Rectal smooth muscle tissue (tissue), 1 donor: ENCODE data around the gene CNOT1.
"Not testable (repeated sequence)": the region's sequence is repeated elsewhere in the genome, so short reads cannot be mapped to it uniquely, and the experiment has no call there.

Source experiments
- H3K27ac ChIP-seq: one replicate; pipeline ENCODE4 v1.7.0; 2013; ENCODE audit warnings: low read depth, low read length, inconsistent platforms
- H3K27me3 ChIP-seq: one replicate; pipeline ENCODE4 v1.7.0; 2013; ENCODE audit warnings: low read length; ENCODE audit not compliant: control insufficient read depth, insufficient read depth
- H3K36me3 ChIP-seq: one replicate; pipeline ENCODE4 v1.7.0; 2013; ENCODE audit warnings: low read length; ENCODE audit not compliant: control insufficient read depth, insufficient read depth
- H3K4me1 ChIP-seq: one replicate; pipeline ENCODE4 v1.7.0; 2013; ENCODE audit warnings: low read length; ENCODE audit not compliant: control insufficient read depth, insufficient read depth
- H3K4me3 ChIP-seq: one replicate; pipeline ENCODE4 v1.7.0; 2013; ENCODE audit warnings: low read length
- H3K9ac ChIP-seq: one replicate; pipeline ENCODE4 v1.7.0; 2013; ENCODE audit warnings: low read length

The CNOT1 gene

DNA sequence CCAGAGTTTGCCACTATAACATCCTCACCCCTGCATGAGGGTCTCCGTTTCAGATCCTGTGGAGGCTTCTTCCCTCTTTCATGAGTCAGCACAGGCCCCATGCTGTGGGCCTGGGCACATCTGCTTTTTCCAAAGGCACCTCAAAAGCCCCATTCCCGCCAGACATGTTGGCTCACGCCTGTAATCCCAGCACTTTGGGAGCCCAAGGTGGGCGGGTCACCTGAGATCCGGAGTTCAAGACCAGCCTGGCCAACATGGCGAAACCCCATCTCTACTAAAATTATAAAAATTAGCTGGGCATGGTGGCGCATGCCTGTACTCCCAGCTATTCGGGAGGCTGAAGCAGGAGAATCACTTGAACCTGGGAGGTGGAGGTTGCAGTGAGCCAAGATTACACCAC is 139.1 kb downstream of the CNOT1 start:
- H3K27ac ChIP-seq, H3K4me1 ChIP-seq, H3K36me3 ChIP-seq, H3K27me3 ChIP-seq, H3K9ac ChIP-seq, H3K4me3 ChIP-seq: not testable (repeated sequence)

DNA sequence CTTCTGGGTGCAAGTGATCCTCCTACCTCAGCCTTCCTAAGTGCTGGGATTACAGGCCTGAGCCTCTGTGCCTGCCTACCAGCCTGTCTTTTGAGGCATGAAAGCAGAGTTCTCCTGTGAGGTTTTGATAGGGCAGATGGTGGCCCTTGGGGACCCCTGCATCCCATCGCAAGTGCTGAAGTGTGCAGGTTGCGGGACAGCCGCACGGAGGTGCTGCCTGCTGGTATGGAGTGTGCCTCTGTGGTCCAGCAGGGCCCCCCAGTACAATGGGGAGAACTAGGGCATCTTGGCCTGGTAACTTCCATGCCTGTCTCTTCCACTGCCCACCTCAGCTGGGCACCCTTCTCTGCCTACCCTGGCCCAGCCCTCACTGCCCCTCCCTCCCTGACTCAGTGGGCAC is 139.6 kb downstream of the CNOT1 start:
- Histone ChIP-seq H3K4me3 (no peak overlapping the region), H3K9ac (no peak overlapping the region), H3K36me3 (no peaks in the 10 kb centered on the region), H3K27ac (no peak overlapping the region), H3K4me1 (no peaks in the 10 kb centered on the region), H3K27me3 (no peaks in the 10 kb centered on the region)

DNA sequence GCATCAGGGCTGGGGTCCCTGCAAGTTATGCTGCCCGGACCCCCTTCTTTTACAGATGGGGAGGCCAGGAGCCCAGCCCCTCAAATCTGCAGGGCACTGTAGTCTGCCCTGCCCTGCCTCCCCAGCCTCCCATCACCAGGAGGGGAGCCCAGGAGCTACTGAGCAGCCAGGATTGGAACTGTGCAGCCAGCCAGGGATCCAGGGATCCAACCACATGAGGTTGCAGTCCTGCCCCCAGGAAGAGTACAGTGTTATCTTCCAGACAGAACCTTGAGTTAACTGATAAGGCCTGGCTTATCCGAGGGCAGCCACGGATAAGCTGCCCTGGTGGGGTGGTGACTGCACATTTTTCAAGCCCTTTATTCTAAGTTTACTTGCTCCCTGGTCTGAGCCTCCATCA is 141.1 kb downstream of the CNOT1 start:
- Histone ChIP-seq H3K27ac (no peak overlapping the region), H3K4me3 (no peak overlapping the region), H3K36me3 (no peaks in the 10 kb centered on the region), H3K27me3 (no peaks in the 10 kb centered on the region), H3K9ac (no peak overlapping the region), H3K4me1 (no peaks in the 10 kb centered on the region)

DNA sequence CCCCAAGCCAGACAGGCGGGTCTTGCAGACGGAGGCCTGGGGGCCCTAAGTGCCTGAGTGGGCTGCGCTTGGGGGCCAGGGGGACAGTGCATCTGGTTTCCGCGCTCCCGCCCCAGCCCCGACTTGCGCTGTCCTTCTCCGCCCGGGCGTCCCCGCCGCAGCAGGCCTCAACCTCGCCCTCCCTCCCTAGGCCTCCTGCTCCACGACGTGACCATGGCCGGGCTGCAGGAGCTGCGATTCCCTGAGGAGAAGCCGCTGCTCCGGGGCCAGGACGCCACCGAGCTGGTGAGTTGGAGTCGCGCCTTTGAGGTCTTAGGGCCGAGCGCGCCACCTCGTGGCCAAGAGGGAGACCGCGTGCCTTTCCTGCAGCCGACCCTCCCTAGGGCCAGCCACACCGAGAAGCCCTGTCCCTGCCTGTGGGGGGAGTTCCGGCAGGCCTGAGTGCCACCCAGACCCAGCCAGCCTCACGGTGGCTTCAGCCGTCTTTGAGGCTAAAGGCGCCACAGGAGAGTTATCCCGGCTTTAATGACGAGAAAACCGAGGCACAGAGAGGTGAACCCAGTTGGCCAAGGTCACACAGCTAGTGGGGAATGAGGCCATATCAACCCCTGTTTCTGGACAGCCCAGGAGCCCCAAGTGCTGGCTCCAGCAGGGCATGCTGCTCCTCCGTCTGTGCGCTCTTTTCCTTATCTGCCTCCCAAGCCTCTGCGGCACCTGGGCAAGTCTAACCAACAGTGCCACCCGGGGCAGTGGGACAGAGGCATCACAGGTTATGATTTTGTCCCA is 141.9 kb downstream of the CNOT1 start:
- no peak overlapping the region for H3K9ac ChIP-seq
- no peaks in the 10 kb centered on the region for H3K27me3 ChIP-seq
- no peak overlapping the region for H3K27ac ChIP-seq
- peak overlapping the region; percentile 33 for H3K4me3 ChIP-seq
- H3K36me3 ChIP-seq = no peaks in the 10 kb centered on the region
- H3K4me1 ChIP-seq = no peaks in the 10 kb centered on the region

DNA sequence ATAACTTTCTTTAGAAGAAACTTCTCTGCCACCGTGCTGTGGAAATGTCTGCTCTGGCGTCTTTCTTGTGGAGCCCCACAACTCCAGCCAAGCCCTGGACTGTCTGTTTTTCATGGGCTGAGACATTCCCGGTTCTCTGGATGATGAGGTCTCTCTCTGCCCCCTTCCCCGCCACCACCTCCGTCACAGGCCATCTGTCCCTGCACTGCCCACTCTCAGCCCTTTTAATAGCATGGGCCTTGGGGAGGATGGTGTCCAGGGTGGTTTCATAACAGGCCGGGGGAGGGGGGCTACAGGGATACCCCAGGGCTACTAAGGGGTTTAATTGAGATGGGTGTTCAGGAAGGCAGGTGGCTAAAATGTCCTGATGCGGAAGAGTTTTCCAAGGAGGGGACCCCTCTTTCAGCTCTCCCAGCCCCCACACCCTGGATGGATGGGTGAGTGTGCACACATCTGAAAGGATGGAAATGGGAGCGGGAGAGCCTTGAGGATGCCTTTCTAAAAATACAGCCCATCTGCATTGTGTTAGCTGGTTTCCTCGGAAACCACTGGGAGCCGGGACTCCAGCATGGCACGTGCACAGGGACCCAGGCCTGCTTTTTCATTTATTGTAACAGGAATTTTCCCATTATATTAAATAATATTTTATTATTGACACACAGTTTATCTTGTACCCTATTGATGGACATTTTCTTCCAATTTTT is 144.3 kb downstream of the CNOT1 start:
- Histone ChIP-seq H3K9ac (no peak overlapping the region), H3K4me3 (no peak overlapping the region), H3K27me3 (no peaks in the 10 kb centered on the region), H3K4me1 (no peaks in the 10 kb centered on the region), H3K27ac (no peak overlapping the region), H3K36me3 (no peaks in the 10 kb centered on the region)

DNA sequence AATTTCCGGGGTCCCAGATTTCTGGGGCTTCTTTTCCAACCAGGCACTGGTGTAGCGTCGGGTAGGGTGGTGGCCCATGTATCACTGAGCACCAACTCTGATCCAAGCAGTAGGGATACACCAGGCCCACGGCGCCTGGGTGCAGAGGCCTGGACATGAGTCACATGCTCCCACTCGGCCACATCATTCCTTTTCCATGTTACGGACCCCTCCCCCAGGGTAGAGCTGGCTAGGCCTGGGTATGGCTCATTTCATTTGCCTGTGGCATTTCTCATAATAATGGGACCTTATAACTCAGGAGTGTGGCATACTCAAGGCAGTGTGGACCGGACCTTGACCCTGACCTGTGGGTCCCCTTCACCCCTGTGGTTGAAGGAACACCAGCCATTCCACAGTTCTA is 147.7 kb downstream of the CNOT1 start:
- H3K27ac ChIP-seq = no peak overlapping the region
- no peaks in the 10 kb centered on the region for H3K27me3 ChIP-seq
- H3K9ac ChIP-seq = no peak overlapping the region
- H3K36me3 ChIP-seq = no peaks in the 10 kb centered on the region
- no peaks in the 10 kb centered on the region for H3K4me1 ChIP-seq
- no peak overlapping the region for H3K4me3 ChIP-seq

DNA sequence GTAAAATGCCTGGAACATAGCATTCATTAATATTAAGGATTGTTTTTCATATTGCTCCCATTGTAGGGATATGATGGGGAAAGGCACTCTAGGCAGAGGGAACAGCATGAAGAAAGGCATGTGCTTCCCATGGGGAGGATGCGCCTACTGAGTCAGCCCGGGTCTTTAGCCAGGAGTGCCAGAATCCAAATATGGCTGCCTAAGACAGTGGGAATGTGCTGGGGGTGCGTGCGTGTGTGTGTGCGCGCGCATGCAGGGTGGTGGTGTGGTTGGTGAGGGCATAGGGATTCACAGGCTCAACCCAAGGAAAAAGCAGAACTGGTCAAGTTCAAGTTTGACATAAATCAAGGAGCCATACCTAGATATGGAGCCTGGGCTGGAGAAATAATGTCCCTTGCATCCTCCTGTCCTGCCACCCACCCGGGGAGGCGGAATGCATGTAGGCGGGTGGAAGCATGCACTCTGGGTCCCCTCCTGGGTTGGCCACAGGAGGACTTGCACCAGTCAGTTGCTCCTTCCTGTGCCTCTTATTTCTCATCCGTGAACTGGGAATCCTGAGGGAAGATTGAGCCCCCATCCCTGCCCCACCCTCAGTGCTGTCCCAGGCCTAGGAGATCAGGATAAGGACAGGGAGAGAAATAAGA is 148.3 kb downstream of the CNOT1 start:
- Histone ChIP-seq H3K9ac (no peak overlapping the region), H3K4me1 (no peaks in the 10 kb centered on the region), H3K36me3 (no peaks in the 10 kb centered on the region), H3K27ac (no peak overlapping the region), H3K4me3 (no peak overlapping the region), H3K27me3 (no peaks in the 10 kb centered on the region)

DNA sequence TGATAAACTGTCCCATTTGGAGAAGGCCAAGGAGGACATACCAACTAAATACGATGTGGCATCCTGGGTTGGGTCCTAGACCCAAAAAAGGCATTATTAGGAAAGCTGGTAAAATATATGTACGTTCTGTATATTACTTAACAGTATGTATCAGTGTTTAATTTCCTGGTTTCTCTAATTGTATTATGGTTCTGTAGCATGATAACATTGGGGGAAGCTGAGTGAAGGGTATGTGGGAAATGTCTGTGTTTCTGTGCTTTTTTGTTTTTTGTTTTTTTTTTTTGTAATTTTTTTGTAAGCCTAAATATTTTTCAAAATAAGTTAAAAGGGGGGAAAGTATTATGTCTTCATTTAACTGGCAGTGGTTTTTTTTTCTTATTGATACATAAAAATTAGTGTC is 151.2 kb downstream of the CNOT1 start:
- Histone ChIP-seq H3K4me3 (no peak overlapping the region), H3K9ac (no peak overlapping the region), H3K36me3 (no peaks in the 10 kb centered on the region), H3K4me1 (no peaks in the 10 kb centered on the region), H3K27me3 (no peaks in the 10 kb centered on the region), H3K27ac (no peak overlapping the region)

DNA sequence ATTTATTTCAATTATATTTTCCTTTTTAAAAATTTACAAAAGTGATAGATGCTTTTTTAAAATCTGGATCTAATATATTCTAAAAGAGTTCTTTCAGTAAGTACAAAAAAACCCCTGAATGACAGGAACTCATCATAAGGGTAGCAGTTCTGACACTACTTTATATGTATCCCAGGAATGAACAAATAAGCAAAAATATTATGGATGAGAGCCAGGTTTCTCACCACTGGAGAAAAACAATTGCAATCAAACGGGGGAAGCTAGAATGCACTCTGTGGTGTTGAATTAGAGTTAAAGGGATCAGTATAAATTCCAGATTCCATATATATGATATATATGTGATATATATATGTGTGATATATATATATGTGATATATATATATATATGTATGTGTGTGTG is 152.8 kb downstream of the CNOT1 start:
- Histone ChIP-seq H3K36me3 (no peaks in the 10 kb centered on the region), H3K9ac (no peak overlapping the region), H3K27ac (no peak overlapping the region), H3K4me1 (no peaks in the 10 kb centered on the region), H3K4me3 (no peak overlapping the region), H3K27me3 (no peaks in the 10 kb centered on the region)

DNA sequence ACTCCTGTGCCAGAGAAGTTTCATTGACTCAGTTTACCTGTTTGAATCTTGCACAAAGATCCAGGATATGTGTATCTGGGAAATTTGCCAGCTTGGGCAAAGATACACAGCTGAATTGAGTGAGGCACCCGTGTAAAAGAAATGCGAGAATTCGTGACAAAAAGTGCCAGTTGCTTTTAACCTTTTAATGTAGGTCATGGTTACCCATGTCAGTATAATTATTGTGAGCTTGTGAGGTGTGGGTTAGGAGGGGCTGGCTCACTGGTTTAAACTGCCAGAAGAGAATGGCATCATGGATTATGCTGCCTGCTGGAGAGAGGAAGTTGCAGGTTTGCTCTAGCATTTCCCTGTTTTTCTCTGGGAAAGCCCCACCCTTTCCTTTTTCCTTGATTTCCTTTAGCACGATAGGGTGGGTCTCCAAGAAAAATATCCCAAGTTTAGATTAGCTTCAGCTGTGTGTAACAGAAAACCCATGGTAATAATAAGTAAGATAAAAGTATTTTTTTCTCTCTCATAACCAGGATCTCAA is 154.5 kb downstream of the CNOT1 start:
- H3K27ac ChIP-seq = no peak overlapping the region
- H3K4me1 ChIP-seq = no peaks in the 10 kb centered on the region
- H3K9ac ChIP-seq = no peak overlapping the region
- H3K4me3 ChIP-seq = no peak overlapping the region
- H3K36me3 ChIP-seq = no peaks in the 10 kb centered on the region
- no peaks in the 10 kb centered on the region for H3K27me3 ChIP-seq

DNA sequence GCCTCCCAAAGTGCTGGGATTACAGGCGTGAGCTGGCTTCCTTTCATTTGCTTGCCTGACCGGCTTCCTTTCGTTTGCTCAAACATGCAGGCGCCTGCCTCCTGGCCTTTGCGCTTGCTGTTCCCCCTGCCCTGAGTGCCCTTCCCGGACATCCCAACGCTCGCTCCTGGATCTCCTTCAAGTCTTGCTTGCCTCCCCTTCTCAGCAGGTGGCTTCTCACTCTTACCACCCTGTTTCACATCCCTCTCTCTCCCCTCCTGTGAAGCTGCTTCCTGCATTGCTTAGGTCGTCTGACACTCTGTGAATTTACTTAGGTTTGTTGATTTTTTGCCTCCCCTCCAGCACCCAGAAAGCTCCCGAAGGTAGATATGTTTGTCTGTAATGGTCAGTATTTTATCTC is 155.3 kb downstream of the CNOT1 start:
- H3K4me3 ChIP-seq = no peak overlapping the region
- no peaks in the 10 kb centered on the region for H3K4me1 ChIP-seq
- H3K36me3 ChIP-seq = no peaks in the 10 kb centered on the region
- H3K27ac ChIP-seq = no peak overlapping the region
- no peak overlapping the region for H3K9ac ChIP-seq
- H3K27me3 ChIP-seq = no peaks in the 10 kb centered on the region

DNA sequence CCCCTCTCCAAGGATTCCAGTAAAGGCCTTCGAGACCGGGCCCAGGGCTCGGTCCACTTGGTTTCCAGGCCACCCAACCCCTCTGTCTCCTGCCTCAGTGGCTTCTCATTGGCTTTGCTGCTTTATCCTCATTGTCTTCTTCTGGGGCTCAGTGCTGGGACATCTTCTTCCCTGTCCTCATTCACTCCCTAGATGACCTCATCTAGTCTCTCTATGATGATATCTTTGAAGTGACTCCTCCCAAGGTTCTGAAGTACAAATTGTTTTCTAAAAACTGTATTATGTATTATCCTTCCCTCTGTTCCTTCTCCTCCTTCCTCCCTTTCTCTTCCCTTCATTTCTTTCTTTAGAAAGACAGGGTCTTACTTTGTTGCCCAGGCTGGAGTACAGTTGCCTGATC is 156.8 kb downstream of the CNOT1 start:
- no peaks in the 10 kb centered on the region for H3K36me3 ChIP-seq
- no peak overlapping the region for H3K4me3 ChIP-seq
- no peaks in the 10 kb centered on the region for H3K4me1 ChIP-seq
- H3K27me3 ChIP-seq = peaks cover 2% of the 10 kb centered on the region
- no peak overlapping the region for H3K27ac ChIP-seq
- H3K9ac ChIP-seq = no peak overlapping the region
